Smooth muscle cell (in vitro differentiated cells): ENCODE results near the gene AMIGO3. TPM values are rescaled to one million over a fixed set of nuclear protein-coding genes. Genes with fewer than 3 reads are reported as not detected.
"Not testable (repeated sequence)": the region's sequence is repeated elsewhere in the genome, so short reads cannot be mapped to it uniquely, and the experiment has no call there.

Experiments used
- DNase-seq: peaks from one replicate; lab custom pipeline; 2025; ENCODE audit not compliant: unreplicated experiment; lab: John Stamatoyannopoulos, UW
- H2AFZ ChIP-seq: fragments of 200-600 bp; sonication (generic); 2 replicates; pipeline ENCODE4 v1.6.0; 2016; ENCODE audit warnings: antibody characterized with exemption, low read depth, mild to moderate bottlenecking
- H3F3A ChIP-seq: fragments of 200-600 bp; sonication (generic); 2 replicates; pipeline ENCODE4 v1.6.0; 2017; ENCODE audit warnings: antibody characterized with exemption, low read depth
- H3K27ac ChIP-seq: fragments of 200-600 bp; sonication (generic); 2 replicates; pipeline ENCODE4 v1.5.1; 2016; ENCODE audit warnings: low read depth, mild to moderate bottlenecking
- H3K27me3 ChIP-seq: fragments of 200-600 bp; sonication (generic); 2 replicates; pipeline ENCODE4 v1.6.1; 2016; ENCODE audit warnings: low read depth, mild to moderate bottlenecking
- H3K36me3 ChIP-seq: fragments of 200-600 bp; sonication (generic); 2 replicates; pipeline ENCODE4 v1.5.1; 2016; ENCODE audit warnings: low read depth
- H3K4me1 ChIP-seq: fragments of 200-600 bp; sonication (generic); 2 replicates; pipeline ENCODE4 v1.5.1; 2016; ENCODE audit warnings: low read depth
- H3K4me2 ChIP-seq: fragments of 200-600 bp; sonication (generic); 2 replicates; pipeline ENCODE4 v1.6.0; 2016; ENCODE audit warnings: mild to moderate bottlenecking
- H3K4me3 ChIP-seq: fragments of 200-600 bp; sonication (generic); 2 replicates; pipeline ENCODE4 v1.5.1; 2016; ENCODE audit warnings: mild to moderate bottlenecking
- H3K79me2 ChIP-seq: fragments of 200-600 bp; sonication (generic); 2 replicates; pipeline ENCODE4 v1.6.0; 2016; ENCODE audit warnings: low read depth, mild to moderate bottlenecking
- H3K9ac ChIP-seq: fragments of 200-600 bp; sonication (generic); 2 replicates; pipeline ENCODE4 v1.6.0; 2016; ENCODE audit warnings: low read depth
- H3K9me3 ChIP-seq: fragments of 200-600 bp; sonication (generic); replicated peaks from 2 replicates; pipeline ENCODE4 v1.5.1; 2016; ENCODE audit warnings: low read depth
- H4K20me1 ChIP-seq: fragments of 200-600 bp; sonication (generic); 2 replicates; pipeline ENCODE4 v1.6.0; 2016; ENCODE audit warnings: low read depth
- WGBS: methylation state at CpG from one replicate; pipeline ENCODE4 v1.1.7; 2016; ENCODE audit warnings: low lambda C conversion rate; 5-methylcytosine and 5-hydroxymethylcytosine counted together
- polyA plus RNA-seq: library from polyadenylated mRNA; unstranded; fragments of >200 nt; fragmentation: Nextera tagmentation; extraction: Ambion mirVana; gene quantifications from 2 replicates; pipeline ENCODE4 v1.2.1, GENCODE V29; 2016
- total RNA-seq: library from RNA; depleted of rRNA; stranded (reverse); fragments of >200 nt; gene quantifications from 2 replicates; pipeline ENCODE4 v1.2.3, GENCODE V29; 2014
- TF ChIP-seq, protein P1 (sequence below): fragments of 200-600 bp; sonication (generic); IDR thresholded peaks from 2 replicates; pipeline ENCODE4 v1.5.1; 2017; ENCODE audit warnings: borderline replicate concordance, mild to moderate bottlenecking, antibody characterized with exemption; ENCODE audit not compliant: insufficient read depth, poor library complexity, severe bottlenecking

Gene AMIGO3
- total and polyA plus RNA-seq, 2 experiments from 2014 or later, result 2.4 to 2.9 TPM

DNA sequence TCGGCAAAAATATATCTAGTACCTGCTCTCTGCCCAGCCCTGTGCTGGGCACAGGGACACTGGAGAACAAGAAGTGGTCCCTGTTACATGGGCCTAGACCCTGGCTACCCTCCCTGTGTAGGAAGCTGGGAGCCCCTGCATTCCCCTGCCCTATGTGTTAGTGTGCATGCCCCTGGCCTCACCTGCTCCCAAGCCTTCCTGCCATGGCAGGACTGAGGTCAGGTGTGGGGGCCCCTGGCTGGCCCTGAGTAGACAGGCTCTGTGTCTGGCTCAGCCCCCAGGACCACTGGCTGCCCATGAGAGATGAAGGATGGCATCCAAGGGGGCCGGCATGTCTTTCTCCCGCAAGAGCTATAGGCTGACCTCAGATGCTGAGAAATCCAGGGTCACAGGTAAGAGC lies 28.6 kb downstream of the AMIGO3 start:
- not testable (repeated sequence) for H3F3A ChIP-seq, H3K9ac ChIP-seq, H3K27ac ChIP-seq, H3K4me1 ChIP-seq, H3K9me3 ChIP-seq, H3K36me3 ChIP-seq, H2AFZ ChIP-seq, H3K4me3 ChIP-seq, DNase-seq, H3K4me2 ChIP-seq, H3K27me3 ChIP-seq
- WGBS, result 94% methylated on average over 3 of the region's 3 CpGs
- H4K20me1 ChIP-seq, result peaks cover 13% of the 10 kb centered on the region
- peaks cover 28% of the 10 kb centered on the region for H3K79me2 ChIP-seq

DNA sequence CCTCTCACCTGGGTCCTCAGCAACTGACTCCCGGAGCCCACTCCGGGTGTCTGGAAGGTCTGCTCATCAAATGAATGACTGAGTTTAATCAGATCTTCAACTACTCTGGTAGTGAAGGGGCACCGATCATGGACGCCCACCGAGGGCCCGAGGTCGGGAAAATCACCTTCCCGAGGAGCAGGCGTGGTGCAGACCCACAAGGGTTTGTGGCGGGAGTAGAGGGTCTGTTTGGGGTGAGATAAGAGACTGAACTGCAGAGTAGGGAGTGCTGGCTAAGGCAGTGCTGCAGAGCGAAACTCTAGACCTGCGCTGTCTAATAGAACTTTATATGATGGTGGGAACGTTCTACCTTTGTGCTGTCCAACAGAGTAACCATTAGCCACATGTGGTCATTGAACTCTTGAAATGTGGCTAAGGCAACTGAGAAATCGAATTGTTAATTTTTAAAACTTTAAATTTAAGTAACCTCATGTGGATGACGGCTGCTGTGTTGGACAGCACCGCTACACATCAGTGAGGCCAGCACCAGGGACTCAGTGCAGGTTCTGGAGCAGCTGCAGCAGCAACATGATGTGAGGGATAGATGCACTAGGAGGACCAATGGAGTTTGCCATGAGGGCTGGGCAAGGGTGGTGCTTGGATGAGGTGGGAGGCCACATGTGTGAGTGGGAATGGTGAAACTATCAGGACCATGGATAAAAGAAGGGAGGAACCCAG lies 29.4 kb downstream of the AMIGO3 start:
- H3K4me3 ChIP-seq, result peak overlapping the region; percentile 89
- peak overlapping the region; percentile 60 for H2AFZ ChIP-seq
- not testable (repeated sequence) for H3F3A ChIP-seq, H3K27me3 ChIP-seq, H3K4me1 ChIP-seq, H3K27ac ChIP-seq, H3K9me3 ChIP-seq, H3K36me3 ChIP-seq, DNase-seq
- WGBS, result 19% methylated on average over 16 of the region's 16 CpGs
- peak overlapping the region; percentile 74 for H3K9ac ChIP-seq
- H3K4me2 ChIP-seq, result peak overlapping the region; percentile 97
- H3K79me2 ChIP-seq, result peaks cover 28% of the 10 kb centered on the region
- peaks cover 13% of the 10 kb centered on the region for H4K20me1 ChIP-seq

DNA sequence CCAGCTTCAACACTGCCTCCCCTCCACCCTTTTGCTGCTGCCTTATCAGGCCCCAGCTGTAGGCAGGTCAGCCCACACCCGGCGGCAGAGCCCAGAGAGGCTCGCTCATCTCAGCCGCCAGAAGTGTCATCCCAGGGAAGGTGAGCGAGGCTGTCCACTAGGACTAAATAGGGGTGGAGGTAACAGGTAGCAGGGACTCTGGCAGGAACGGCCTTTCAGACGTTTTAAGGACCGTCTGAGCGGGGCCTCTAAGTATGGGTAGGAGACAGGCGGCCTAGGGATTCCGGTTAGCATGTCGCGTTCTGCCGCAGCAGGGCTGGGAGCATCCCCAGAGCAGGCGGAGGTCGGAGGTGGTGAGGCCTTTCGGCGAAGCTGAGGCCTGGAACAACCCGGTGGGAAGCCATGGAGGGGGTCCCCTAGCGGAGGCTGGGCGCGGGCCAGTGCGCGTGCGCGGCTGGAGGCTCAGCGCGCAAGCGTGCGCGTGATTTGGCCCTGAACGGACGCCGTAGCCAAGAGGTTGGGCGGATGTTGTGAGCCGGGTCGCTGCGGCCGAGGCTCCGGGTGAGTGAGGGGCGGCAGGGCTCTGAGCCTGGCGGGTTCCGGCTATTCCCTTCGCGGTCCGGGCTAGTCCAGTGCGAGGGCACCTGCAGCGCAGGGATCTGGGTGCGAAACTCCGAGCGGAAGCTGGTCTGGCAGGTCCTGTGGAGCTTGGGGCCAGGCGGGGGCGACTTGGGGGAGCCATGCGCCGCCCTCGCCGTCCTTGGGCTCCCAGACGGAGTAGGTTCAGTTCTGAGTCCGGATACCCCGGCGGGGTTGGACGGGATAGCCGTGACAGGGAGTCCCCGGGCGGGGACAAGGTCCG lies 30.2 kb downstream of the AMIGO3 start, which contains the start of the genes MST1 and RNF123:
MST1 (minus strand) TSS at position 429 of the 862 bp plus-strand sequence. CDS start 783 bp downstream, outside the sequence.
RNF123 (plus strand) TSS at position 512 of the 862 bp plus-strand sequence. CDS start 1,609 bp downstream, outside the sequence.
- TF ChIP-seq, protein P1, sequence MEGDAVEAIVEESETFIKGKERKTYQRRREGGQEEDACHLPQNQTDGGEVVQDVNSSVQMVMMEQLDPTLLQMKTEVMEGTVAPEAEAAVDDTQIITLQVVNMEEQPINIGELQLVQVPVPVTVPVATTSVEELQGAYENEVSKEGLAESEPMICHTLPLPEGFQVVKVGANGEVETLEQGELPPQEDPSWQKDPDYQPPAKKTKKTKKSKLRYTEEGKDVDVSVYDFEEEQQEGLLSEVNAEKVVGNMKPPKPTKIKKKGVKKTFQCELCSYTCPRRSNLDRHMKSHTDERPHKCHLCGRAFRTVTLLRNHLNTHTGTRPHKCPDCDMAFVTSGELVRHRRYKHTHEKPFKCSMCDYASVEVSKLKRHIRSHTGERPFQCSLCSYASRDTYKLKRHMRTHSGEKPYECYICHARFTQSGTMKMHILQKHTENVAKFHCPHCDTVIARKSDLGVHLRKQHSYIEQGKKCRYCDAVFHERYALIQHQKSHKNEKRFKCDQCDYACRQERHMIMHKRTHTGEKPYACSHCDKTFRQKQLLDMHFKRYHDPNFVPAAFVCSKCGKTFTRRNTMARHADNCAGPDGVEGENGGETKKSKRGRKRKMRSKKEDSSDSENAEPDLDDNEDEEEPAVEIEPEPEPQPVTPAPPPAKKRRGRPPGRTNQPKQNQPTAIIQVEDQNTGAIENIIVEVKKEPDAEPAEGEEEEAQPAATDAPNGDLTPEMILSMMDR, result no peak
- no peaks in the 10 kb centered on the region for H3K27me3 ChIP-seq
- peak within 1 kb of the TSS; percentile 60 for H2AFZ ChIP-seq
- no peaks in the 10 kb centered on the region for H3K36me3 ChIP-seq
- peak within 1 kb of the TSS; percentile 97 for H3K4me2 ChIP-seq
- peaks cover 7% of the 10 kb centered on the region for H3K4me1 ChIP-seq
- DNase-seq, result no peak
- peak within 1 kb of the TSS; percentile 8 for H3K27ac ChIP-seq
- peak within 1 kb of the TSS; percentile 89 for H3K4me3 ChIP-seq
- peak within 1 kb of the TSS; percentile 74 for H3K9ac ChIP-seq
- no peaks in the 10 kb centered on the region for H3F3A ChIP-seq
- H3K9me3 ChIP-seq, result no peaks in the 10 kb centered on the region
- 3% methylated on average over 55 of the region's 66 CpGs for whole genome bisulfite sequencing
- peaks cover 28% of the 10 kb centered on the region for H3K79me2 ChIP-seq
- peaks cover 7% of the 10 kb centered on the region for H4K20me1 ChIP-seq

DNA sequence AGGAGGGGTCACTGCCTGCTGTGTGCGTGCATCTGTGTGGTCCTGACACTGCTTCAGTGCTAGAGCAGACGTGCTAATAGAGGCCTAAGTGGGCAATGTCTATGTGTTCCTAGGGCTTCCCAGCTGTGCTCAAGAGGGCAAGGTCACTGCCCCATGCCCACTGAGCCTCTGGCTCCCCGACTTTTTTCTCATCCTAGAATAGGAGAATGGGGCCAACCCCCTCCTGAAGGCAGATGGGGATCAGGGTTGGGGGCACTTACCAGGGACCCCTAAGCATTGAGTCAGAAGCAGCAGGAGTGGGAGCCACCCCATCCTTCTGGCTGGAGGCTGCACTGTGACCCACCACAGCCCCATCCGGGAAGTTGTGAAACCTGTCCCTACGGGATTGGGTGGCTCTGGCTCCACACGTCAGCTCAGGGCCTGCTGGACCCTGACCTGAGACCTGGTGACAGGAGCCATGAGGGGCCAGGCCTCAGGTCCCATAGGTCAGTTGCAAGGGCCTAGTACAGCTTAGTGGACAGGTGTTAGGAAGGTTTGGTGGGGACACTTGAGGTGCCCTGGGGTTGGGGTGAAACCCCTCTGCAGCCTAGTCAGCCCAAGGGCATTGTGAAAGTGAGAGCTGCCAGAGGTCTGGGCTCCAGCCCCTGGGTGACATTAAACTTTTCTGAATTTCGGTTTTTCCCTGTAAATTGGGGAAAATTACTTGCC lies 31.0 kb downstream of the AMIGO3 start:
- H3K27me3 ChIP-seq, H3K9me3 ChIP-seq, DNase-seq, H3F3A ChIP-seq, H4K20me1 ChIP-seq, H3K4me1 ChIP-seq, H3K36me3 ChIP-seq: not testable (repeated sequence)
- WGBS, result 79% methylated on average over 7 of the region's 7 CpGs
- Histone ChIP-seq H3K4me2 (peak overlapping the region; percentile 97), H3K79me2 (peaks cover 26% of the 10 kb centered on the region), H2AFZ (peak overlapping the region; percentile 60), H3K27ac (peak overlapping the region; percentile 8), H3K9ac (peak overlapping the region; percentile 46), H3K4me3 (peak overlapping the region; percentile 89)

DNA sequence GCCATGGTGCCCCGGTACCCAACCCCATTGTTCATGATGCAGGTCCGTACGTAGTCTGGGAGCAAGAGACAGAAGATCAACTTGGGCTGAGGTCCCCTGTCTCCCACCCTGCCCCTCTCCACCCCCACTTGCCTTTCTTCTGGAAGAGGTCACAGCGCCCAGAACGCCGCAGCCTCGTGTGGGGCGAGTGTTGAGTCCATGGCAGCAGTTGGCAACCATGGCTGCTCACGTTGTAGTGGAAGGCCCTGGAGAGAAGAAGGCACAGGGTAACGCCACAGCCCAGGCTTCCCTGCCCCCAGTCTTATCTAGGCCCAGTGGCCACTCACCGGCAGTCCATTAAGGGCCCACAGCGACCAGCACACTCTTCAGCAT lies 32.1 kb downstream of the AMIGO3 start:
- WGBS, result 94% methylated on average over 11 of the region's 12 CpGs
- H3K36me3 ChIP-seq, H3K4me1 ChIP-seq, H3K9ac ChIP-seq, H3K27ac ChIP-seq, H2AFZ ChIP-seq, H4K20me1 ChIP-seq, DNase-seq, H3F3A ChIP-seq, H3K9me3 ChIP-seq, H3K27me3 ChIP-seq: not testable (repeated sequence)
- Histone ChIP-seq H3K4me3 (peak overlapping the region; percentile 51), H3K4me2 (peak overlapping the region; percentile 82), H3K79me2 (peaks cover 21% of the 10 kb centered on the region)

DNA sequence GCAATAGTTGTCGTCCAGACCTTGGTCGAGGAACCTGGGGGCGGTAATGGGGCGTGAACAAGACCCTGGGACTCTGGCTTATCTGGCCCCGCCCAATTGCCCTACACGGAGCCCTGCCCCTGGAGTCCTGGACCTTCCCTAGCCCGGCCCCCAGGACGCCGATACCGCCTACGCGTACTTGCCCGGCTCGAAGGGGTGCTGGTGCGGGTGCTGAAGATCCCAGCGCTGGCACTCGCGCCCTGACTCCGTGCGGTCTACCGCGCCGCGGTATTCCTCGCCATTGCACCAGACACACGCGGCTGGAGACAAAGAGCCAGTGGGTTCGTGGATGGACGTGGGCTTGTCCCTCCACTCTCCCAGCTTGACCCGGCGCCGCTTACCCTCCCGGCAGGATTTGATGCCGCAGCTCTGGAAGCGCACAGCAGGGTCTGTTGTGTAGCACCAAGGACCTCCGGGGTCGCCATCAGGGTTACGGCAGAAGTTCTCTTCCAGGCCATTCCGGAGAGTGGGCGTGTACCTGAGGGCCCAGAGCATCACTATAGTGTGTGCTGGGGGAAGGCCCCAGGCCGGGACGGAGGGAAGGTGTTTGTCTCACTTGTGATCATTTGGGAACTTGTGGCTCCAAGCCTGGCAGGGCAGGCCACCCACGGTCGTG lies 32.6 kb downstream of the AMIGO3 start:
- not testable (repeated sequence) for H3F3A ChIP-seq, H3K9me3 ChIP-seq, H2AFZ ChIP-seq, H4K20me1 ChIP-seq, H3K36me3 ChIP-seq, H3K27ac ChIP-seq, DNase-seq, H3K27me3 ChIP-seq, H3K4me1 ChIP-seq, H3K9ac ChIP-seq
- H3K4me2 ChIP-seq, result peak overlapping the region; percentile 82
- peaks cover 16% of the 10 kb centered on the region for H3K79me2 ChIP-seq
- H3K4me3 ChIP-seq, result peak overlapping the region; percentile 51
- 10% methylated on average over 43 of the region's 44 CpGs for WGBS

DNA sequence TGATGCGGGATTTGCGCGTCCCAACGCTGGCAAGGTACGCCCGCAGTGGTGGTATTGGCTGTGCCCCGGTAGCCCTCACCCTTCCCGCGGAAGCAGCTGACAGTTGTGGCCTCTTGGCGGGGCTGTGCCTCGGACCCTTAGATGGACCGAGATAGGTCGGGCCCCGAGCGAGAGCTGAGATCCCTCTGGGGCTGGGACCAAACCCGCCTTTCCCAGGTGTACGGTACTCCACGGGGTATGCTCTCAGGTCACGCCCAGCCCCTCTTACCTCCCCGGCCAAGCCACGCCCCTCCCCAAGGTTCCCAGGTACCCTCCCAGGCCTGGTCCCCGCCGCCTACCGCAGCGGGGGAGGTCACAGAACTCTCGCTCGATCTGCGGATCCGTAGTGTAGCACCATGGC lies 33.1 kb downstream of the AMIGO3 start:
- H3K36me3 ChIP-seq, DNase-seq, H3K9me3 ChIP-seq, H3K27me3 ChIP-seq, H3F3A ChIP-seq, H3K4me1 ChIP-seq, H3K27ac ChIP-seq, H2AFZ ChIP-seq, H3K9ac ChIP-seq, H4K20me1 ChIP-seq: not testable (repeated sequence)
- under 1% methylated on average over 27 of the region's 29 CpGs for WGBS
- Histone ChIP-seq H3K4me3 (peak overlapping the region; percentile 51), H3K79me2 (peaks cover 13% of the 10 kb centered on the region), H3K4me2 (peak overlapping the region; percentile 82)
